NCI-H1105 (cell line): Measurements from ENCODE around the gene BPHL.
A peak's percentile ranks its signal among the peaks of the same experiment; 100 is the strongest.
"Not testable (repeated sequence)": the region's sequence is repeated elsewhere in the genome, so short reads cannot be mapped to it uniquely, and the experiment has no call there.

Source experiments
- DNase-seq: peaks from one replicate; lab custom pipeline; 2025; lab: John Stamatoyannopoulos, UW

The BPHL gene

DNA sequence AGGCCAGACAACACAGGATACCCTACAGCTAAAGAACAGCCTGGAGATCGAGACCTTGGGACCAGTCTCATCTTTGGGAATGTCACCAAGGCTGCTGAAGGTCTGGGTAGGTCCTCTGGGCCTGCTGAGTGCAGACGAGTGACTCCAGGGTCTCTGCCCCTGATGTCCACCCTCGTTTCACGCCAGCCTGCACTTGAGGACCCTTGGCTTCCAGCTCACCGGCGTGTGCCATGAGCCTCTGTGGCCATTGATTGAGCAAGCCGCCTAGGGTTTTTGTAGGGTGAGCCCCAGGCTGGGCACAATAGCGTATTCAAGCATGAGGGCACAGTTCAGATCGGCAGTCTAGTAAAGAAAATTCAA, 4.3 kb downstream of the BPHL start:
- no peak for DNase-seq

DNA sequence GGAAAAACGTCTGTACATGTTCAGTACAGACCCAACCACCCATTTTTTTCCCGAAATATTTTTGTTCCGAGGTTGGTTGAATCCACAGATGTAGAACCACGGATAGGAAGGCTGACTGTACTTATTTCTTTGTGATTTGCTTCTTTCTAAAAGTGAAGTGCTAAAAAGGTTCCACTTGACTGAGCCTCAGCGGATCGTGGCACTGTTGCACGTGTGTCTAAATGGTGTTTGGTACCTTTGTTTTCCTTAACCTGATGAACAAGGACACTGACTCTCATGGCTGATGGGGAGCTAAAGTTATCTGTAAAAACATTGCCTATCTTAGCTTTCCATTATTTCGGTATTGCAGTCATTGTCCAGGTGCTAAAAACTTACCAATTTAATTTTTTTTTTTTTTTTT, 6.2 kb downstream of the BPHL start:
- no peak for DNase-seq

DNA sequence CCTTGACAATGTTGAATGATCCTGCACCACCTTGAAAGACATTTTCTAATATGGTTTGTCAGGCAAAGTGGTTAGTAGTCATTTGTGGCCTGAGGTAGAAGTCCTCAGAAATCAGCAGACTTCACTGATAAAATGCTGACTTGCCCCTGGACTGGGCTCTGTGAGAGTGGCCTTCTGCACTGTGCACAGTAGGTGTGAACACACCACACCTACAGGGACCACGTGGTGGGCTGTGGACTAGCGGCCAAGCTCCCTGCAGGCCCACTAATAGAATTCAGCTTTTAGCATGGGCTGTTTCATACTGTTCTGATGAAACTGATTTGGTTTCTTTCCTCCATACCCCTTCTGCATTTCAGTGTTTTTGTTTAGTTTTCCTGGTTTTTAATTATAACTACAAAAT, 7.3 kb downstream of the BPHL start:
- no peak for DNase-seq

DNA sequence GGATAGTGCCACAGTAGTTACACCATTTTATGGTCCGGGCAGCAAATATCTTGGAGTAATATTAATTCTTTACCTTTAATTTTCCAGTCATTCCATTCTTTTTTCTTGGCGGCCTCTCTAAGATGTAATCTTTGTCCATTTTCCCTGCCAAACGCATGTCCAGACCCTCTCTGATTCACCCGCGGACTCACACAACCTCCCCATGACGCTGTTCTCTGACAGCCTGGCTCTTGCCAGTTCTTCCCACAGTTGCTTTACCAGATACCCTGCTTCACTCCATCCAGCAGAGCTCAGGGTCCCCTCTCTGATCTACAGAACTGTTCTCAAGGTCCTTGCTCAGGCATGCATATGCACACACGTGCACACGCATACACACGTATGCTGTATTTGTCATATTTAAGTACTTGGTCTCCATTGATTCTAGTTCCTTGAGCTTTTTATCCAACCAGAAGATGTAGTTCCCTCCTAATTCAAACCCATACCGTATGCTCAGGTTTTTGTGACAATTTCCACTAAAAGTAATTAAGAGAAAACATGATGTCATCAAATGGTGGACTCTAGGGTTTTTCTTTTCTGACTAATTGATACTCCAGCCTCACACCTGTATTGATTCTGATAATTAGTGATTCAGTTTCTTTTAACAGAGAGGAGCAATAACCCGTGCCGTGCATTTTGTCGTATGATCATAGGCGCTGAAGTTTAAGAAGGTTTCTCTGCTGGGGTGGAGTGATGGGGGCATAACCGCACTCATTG, 10.0 kb downstream of the BPHL start:
- no peak for DNase-seq

DNA sequence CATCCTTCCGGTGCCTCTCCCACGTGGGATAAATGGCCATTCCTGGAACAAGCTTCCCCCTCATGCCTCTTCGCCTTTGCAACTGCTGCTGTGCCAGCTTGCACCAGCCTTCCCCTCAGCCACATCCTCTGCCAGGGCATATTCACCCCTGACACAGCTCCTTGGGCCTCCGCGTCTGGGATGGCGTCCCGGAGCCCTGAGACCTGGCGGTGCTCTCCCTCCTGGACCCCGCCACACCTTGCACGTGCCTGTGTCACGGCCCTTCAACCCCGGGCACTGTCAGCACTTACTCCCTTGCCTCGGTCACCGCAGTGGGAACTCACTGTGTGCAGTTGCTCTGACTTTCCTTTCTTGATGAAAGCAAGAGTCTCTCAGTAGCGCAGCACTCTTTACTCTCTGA, 13.2 kb downstream of the BPHL start:
- no peak for DNase-seq

DNA sequence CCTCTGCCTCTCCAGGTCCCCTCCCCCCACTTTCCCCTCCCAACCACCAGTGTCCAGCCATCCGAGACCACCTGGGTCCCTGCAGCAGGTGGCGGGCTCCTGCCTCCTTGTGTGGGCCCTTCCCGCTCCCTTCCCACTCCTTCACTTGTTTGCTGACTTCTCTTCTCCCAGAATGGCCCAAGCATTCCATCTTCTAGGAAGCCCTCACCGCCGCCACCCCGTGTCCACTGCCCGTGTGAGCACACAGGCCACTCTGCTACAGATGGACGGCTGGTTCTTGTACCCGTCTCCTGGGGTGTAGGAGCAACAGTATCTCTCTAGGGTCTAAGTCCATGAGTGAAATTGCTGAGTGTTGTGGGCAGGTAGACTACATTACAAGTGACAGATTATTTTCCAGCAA, 15.0 kb downstream of the BPHL start:
- no peak for DNase-seq

DNA sequence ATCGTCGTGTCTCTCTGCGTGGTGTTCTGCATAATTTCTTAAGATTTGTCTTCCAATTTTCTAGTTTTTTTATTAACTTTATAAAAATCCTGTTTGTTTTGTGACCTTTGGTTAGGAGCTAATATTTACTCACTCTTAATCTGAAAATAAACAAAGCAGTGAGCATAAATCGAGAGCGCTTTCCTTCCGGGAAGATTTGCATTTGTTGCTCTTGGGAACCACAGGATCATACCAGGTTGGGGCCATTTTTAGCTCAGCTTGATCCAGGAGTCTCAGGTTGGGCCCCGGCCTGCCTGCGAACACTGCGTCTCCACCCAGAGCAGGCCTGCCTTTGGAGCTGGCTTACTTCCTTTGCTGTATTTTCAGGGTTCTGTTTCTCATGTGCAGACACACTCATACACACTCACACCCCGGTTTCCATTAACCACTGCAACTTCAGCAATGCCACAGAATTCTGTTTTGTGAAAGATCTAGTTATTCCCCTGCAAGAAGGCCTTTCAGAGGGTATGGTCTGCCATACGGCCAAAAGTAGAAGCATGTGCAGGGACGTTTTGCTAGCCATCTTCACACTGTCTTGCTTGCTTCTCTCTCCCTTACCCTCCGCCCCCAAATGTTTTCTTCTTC, 17.3 kb downstream of the BPHL start:
- no peak for DNase-seq

DNA sequence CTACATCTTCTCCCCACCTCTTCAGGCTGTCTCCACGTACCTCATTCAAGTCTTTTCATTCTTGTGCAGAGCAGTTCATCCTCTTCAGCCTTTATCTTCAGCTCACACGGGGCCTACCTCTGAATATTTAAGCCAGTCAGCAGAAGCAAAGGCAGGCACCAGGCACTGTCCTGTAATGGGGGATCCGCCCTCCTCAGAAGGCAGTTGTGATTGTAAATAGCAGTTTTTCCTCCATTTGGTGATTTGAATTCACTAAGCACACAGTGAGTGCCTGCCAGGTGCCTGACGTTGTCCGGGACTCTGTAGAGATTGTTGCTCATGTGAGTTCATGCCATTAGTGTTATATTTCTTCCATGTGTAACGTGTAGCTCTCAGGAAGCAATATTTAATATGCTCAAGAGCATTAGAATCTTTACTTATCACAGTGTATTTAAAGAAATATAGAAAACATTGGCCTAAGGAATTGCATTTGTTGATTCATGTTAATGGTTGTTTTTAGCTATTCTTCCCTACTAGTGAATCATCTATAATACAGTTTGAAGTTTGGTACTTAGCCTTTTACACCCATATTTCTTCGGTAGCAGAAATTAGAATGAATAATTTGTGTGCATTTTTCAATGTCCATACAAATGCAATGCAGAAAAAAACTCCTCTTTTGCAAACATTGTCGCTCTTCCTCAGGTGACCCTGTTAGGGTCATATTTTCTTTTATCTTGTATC, 17.9 kb downstream of the BPHL start:
- DNase-seq, result no peak

DNA sequence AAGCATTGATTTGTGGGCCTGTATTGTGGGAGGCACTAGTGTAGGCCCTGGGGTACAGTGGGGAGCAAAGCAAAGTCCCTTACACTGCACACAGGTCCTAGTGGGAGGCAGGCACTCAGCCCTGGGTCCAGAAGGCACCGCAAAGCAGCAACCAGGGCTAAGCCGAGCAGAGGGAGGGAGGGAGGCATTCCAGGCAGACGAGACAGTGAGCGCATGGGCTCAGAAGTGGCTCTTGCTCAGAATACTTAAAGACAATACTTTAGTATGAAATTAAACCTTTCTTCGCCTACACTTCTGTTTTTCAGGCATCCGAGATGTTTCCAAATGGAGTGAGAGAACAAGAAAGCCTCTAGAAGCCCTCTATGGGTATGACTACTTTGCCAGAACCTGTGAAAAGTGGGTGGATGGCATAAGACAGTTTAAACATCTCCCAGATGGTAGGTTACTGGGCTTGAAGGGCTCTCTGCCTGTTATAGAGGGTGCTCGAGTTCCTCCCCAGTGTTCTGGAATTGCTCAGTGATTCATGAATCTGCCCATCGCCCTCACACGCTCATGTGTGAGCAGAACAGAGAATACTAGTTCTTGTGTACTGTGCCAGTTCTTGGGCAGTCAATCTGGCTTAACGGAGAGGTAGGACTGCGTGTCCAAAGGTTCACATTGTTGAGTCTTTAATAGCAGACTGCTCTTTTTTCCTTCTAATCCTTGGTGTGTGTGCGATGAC, 18.7 kb downstream of the BPHL start:
- no peak for DNase-seq

DNA sequence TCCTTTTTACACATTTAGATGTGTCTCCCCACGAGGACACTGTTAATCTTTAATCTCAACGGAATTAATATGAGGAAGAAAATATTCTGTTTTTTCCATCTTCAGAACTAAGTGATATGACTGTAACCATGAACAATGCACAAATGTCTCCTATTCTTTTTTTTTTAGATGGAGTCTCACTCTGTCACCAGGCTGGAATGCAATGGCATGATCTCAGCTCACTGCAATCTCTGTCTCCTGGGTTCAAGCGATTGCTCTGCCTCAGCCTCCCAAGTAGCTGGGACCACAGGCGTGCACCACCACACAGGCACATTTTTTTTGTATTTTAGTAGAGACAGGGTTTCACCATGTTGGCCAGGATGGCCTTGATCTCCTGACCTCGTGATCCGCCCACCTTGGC, 19.4 kb downstream of the BPHL start:
- not testable (repeated sequence) for DNase-seq

DNA sequence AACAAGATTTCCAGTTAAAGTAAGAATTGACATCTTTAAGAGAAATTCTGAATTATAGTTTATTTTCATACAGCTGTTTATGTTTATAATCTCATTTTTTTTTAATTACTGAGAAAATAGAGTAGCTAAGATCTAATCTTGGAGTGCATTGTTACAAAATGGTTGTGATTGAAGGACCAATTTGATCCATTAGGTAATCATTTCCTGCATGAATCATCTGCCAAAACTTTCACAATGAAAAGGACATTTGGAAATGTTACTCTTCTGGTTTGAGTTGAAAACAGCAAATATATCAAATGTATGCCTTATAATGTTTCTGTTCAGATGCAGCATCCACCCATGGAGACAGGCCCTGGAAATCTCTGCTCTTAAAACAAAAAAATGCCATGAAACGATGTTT, 19.8 kb downstream of the BPHL start:
- DNase-seq, result no peak

DNA sequence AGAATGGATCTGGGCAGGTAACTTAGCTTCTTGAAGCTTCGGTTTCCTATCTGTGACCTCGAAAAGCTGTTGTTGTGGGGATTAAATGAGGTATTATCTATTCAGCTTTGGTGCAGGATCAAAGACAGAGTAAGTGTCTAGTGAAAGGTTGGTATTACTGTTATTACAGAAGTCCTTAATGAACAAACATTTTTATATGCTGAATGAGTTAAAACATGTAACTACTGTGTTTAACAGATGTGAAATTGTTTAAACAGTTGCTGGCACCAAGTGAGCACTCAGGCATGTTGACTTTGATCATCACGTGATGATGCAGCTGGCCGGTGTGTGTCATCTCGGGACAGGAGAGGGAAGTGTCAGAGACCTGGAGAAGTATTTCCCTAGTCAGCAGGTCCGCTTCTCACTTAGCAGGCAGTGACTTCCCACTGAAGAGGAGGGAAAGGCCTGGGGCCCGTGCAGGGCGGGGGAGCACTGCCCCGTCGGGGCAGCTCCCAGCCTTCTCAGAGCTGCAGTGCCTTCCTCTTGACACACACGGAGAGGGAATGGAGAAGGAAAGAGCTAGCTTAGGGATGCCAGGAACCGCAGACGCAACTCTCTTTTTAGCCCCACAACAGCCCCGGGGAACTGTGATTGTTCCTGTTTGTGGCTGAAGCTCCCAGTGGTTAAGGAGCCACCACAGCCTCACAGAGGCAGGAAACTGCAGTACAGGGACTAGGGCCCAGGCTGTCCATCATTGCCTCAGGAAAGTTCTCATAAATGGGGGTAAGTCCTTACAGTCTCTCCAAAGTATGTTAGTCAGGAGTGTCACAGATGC, 20.8 kb downstream of the BPHL start:
- DNase-seq, result peak; percentile 79

DNA sequence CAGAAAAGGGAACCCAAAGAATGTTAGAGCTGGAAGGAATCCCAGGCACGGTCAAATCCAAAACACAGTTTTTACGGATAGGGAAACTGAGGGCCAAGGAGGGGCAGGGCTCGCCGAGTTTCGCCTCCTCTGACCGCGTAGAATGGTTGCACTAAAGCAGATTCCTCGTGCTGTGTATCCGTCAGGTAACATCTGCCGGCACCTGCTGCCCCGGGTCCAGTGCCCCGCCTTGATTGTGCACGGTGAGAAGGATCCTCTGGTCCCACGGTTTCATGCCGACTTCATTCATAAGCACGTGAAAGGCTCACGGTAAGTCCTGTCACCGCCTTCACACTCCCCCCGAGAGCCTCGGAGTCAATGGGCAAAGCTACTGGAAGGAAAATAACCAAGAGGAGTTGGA, 21.7 kb downstream of the BPHL start:
- no peak for DNase-seq

DNA sequence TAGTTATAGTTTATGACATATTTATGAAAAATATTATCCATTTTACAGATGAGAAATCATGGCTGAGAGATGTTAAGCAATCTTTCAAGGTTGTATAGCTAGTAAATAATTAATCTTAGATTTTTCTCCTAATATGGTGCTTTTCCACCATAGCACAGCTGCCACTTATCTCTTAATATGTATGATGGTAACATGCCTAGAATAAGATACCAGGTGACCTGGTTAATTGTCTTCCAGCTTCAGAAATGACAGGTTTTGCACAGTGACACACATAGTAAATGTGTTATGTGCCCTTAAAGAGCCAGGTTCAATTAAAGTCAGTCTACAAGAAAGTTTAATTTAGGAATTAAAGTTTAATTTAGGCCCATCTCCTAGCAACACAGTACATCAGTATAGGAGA, 24.0 kb downstream of the BPHL start:
- no peak for DNase-seq

DNA sequence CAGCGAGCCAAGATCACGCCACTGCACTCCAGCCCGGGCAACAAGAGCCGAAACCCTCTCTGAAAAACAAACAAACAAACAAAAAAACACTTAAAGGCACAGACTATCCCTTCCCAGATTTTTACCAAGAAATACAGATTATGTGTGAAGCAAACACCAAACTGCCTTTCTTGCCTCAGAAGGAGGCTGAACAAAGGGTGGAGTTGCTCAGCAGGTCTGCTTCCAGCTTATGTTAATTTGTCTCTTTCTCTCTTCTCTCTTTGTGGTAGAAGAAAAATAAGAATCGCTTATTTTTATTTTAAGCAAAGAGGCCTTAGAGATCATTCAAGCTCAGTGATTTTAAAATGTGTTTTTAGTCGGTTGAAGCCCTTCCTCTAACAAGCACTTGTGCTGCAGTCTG, 24.6 kb downstream of the BPHL start:
- DNase-seq, result no peak

DNA sequence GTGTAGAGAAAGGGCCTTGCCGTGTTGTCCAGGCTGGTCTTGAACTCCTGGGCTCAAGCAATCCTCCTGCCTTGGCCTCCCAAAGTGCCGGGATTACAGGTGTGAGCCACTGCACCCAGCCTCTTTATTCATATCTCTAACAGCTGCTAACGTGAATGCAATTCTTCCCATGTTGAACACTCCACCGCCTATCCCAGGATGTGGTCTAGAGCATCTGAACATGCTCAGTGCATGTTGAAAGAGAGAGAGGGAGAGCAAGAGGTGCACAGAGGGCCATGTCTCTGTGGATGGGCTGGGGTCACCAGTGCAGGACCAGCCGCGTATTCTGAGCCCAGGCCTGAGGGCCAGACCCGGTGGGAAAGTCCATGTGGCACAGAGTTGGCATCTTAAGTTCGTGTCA, 26.1 kb downstream of the BPHL start:
- no peak for DNase-seq

DNA sequence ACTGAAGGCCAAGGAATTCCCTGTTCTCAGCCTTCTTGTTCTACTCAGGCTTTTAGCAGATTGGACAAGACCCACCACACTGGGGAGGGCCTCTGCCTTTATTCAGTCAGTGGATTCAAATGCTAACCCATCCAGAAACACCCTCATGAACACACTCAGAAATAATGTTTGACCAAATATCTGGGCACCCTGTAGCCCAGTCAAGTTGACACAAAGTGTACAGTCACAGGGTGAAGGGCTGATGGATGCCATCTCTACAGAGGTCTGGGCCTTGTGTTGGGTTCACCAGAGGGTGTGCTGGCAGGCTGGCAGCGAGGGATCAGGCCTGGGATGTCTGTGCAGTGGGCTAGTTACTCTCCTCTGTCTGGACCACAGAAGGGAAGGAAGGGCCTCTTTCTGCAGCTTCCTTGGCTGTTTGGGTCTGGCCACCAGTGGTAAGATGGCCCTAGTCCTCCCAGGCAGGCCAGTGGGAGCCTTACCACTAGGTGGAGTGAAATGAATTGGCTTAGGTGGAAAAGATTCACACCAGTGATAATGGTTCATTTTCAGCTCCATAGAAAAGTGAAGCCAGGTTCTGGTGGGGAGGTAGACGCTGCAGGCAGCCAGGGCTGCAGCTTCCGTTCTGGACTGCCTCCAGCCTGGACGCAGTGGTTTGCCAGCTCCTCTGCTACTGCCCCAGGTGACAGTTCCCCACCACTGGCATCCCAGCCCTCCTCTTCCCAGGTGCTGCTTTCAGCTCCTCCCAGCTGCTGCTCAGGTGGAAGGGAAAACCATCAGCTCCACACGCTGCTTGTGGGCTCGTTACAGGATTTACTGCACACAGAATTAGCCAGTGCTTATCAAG, 29.6 kb downstream of the BPHL start:
- DNase-seq, result no peak

DNA sequence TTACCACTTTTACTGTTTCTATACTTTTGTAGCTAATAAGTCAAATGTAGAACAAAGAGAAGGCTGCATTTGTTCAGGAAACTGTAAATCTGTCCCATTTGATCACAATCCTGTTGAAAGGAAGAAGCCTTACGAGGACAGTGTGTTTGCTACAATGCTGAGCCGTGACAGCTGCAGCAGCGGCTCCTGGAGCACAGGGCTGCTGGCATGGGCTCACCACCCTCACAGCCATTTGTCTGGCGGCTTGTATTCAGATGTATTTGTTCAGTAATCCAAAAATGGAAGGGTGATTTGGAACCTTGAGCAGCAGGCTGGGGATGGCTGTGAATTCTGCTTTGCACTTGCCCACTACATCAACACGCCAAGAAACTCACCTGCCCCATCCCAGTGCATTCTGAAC, 33.2 kb downstream of the BPHL start:
- DNase-seq, result no peak

DNA sequence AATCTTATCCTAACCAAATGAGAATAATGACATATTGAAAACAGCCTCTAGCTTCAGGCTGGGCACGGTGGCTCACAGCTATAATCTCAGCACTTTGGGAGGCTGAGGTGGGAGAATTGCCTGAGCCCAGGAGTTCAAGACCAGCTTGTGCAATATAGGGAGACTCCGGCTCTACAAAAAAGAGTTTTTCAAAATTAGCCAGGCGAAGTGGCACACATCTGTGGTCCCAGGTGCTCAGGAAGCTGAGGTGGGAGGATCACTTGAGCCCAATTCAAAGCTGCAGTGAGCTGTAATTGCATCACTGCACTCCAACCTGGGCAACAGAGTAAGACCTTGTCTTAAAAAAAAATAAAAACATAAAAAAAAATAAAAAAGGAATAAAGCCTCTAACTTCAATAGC, 34.2 kb downstream of the BPHL start:
- no peak for DNase-seq

DNA sequence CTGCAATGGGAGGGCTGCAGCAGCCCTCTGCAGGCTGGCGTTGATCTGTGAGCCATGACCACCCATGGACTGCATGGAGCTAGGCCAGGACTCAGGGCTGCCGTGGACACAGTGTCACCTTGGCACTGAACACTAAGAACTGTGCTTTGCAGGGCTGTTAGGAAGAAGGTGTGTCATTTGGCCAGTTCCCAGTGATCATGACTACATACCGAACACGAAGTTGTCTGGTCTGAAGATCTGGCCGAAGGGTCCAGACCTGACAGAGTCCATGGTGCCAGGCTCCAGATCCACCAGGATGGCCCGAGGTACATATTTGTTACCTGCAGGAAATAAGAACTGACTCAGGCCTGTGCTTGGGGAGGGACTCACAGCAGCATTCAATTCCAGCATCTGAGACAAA, 36.9 kb downstream of the BPHL start:
- not testable (repeated sequence) for DNase-seq
